Kidney glomerular epithelial cell (primary cell): ENCODE measurements around the gene HK1.
A peak's percentile ranks its signal among the peaks of the same experiment; 100 is the strongest.
"Not testable (repeated sequence)": the region's sequence is repeated elsewhere in the genome, so short reads cannot be mapped to it uniquely, and the experiment has no call there.

ENCODE experiments used
- DNase-seq: peaks from one replicate; lab custom pipeline; 2025; lab: John Stamatoyannopoulos, UW

Gene HK1

GRCh38 chr10:69278446-69278963 lies at the start of gene HK1:
TSS of gene HK1 (plus strand) at chr10:69278496.
- no peak for DNase-seq

- DNase-seq, result no peak
Observed at GRCh38 chr10:69229616-69229916, 48.7 kb upstream of the HK1 start.

DNA sequence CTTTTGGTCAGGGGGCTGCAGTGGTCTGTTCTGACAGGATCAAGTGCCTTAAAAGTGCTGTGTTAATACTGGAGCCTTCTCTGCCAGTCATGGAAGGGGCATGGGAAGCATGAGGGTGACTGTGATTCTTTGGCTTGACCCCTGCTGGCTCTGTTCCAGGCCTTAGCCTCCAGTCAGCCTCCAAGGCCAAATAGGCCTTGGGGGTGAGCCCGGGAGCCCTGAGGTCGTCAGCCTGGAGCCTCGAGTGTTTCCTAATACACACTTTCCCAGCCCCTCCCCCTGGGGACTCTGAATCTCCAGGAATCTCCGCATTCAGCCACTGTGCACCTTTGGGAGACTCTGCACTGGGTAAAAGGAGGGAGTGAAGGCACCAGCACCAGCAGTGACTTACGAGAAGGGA lies 48.2 kb upstream of the HK1 start:
- DNase-seq, result no peak

DNA sequence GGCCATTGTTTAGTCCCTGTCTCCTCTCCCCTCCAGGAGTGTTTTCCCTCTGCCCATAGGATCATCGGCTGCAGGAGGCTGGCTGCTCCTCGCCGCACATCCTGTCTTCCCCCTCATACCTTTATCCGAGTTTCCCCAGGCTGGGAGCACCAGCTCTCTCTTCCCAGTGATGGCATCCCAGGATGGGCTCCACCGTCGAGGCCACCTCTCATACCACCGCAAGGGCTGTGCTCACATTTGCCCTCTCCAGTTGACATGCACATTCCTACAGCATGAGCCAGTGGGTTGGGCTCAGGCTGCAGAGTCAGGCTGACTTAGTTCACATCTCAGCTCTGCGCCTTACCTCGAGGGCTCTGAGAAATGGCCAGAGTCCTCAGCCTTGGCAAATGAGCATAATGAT lies 46.0 kb upstream of the HK1 start:
- peak; percentile 11 for DNase-seq

- no peak for DNase-seq
Observed at GRCh38 chr10:69232736-69233480, 45.4 kb upstream of the HK1 start.

GRCh38 chr10:69234447-69234846 lies 43.8 kb upstream of the HK1 start:
- DNase-seq, result no peak

GRCh38 chr10:69237528-69238159 lies 40.7 kb upstream of the HK1 start:
- peak; percentile 76 for DNase-seq

DNA sequence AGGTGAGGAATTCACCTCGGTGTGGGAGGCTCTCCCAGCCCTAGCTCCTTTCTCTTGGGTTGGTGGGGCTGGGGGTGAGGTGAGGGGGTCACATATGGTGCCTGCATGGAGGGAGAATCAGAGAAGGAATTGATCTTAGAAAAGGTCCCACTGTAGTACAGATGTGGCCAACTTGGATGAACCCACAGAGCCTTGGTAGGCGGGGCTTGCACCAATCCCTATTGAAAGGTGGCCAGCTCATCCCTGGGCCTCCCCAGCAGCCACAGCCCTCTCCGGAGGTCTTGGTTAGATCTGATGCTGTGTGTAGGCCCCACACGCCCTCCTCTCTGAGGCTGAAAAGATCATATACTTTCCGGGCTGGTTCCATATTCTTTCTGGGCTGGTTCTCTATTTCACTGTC lies 39.2 kb upstream of the HK1 start:
- no peak for DNase-seq

DNA sequence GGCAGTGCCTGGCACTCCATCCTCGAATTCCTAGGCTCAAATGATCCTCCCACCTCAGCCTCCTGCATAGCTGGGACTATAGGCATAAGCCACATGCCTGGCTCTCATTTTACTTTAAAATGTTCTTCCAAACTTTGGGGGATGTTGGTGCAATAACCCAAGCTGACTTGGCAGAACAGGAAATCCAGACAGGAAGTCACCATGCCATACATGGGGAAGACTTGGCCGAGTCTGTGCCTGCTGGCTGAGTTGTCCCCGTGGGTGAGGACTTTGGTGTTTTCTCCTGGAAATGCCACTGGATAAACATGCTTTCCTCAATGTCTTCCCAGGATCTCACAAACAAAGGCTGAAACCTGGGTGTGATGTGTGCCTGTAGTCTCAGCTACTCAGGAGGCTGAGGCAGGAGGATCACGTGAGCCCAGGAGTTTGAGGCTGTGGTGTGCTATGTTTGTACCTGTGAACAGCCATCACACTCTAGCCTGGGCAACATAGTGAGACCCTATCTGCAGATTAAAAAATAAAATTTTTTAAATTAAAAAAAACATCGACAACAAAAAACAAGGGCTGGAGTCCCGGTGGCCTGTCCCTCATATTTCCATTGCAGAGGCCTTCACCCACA lies 38.4 kb upstream of the HK1 start:
- DNase-seq, result no peak

DNA sequence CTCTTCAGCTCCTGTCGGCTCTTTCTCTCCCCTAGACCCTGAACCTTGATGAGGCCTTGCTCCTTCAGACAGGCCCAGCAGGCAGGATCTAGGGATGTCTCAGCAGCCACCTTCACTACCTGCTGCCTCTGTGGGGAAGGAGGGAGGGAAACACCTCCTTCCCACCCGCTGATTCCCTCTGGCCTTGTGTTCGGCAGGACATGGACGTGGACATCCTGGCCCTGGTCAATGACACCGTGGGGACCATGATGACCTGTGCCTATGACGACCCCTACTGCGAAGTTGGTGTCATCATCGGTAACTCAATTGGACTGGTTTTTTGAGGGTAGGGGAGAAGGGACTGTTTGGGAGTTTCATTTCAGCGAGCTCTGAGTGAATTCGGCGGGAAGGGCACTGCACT lies 37.8 kb upstream of the HK1 start:
- DNase-seq, result no peak

- DNase-seq, result no peak
Observed at GRCh38 chr10:69241575-69241974, 36.7 kb upstream of the HK1 start.

GRCh38 chr10:69242040-69242851 lies 36.0 kb upstream of the HK1 start:
- no peak for DNase-seq

DNA sequence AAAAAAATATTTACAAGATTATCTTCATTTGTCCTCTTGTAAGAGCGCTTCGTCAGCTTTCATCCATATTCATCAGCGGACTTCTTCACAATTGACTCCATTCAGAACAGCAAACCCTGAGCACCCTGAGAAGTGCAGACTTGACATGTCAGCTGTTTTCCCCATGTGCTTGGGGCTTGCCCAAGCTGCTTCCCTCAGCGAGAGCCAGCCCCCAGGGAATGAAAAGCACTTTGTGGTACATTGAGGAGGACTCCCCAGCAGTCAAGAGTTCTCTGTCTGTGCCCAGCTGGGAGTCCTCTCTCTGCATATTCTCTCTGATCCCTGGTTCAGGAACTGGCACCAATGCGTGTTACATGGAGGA lies 35.5 kb upstream of the HK1 start:
- DNase-seq, result no peak

DNA sequence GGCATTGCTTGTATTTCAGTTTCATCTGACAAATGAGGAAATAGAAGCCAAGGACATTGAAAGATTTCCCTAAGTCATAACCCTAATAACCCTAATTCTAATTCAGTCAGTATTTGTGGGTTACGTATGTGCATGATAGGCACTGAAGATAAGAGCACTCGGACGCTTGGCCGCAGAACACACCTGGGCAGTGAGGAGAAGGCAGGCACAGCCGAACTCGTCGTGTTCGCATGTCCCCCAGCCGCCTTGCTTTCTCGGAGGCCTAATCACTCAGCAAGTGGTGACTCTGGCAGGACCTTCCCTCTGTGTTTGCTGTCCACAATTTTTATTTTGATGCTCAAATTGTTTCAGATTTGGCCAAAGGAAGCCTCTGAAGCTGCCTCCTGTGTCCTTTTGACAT lies 34.5 kb upstream of the HK1 start:
- DNase-seq, result no peak

GRCh38 chr10:69246036-69246435 lies 32.3 kb upstream of the HK1 start:
- no peak for DNase-seq

GRCh38 chr10:69246581-69247312 lies 31.5 kb upstream of the HK1 start:
- no peak for DNase-seq

DNA sequence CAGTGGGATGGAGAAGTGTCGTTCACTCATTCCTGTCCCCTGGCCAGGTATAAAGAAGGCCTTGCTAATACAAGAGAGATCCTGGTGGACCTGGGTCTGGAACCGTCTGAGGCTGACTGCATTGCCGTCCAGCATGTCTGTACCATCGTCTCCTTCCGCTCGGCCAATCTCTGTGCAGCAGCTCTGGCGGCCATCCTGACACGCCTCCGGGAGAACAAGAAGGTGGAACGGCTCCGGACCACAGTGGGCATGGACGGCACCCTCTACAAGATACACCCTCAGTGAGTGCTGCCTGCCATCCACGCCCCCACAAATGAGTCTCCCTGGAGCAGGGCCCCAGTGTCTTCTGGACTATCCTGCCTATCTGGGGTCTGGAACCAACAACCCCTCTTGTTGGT lies 31.0 kb upstream of the HK1 start:
- DNase-seq, result no peak

- no peak for DNase-seq
Observed at GRCh38 chr10:69248117-69248730, 30.1 kb upstream of the HK1 start.

DNA sequence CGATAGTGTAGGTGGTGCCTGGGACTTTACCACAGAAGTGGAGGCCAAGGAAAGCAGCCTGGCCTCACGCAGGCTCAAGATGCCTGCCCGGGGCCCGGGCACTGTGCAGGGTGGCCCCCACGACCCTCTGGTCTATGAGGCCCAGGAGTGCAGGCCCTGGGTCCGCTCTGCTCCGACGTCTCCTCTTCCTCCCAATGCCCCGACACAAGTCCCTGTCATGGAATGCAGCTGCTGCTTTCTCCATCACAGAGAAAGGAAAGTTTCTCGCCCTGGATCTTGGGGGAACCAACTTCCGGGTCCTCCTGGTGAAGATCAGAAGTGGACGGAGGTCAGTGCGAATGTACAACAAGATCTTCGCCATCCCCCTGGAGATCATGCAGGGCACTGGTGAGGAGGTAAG lies 28.3 kb upstream of the HK1 start:
- no peak for DNase-seq

- DNase-seq, result not testable (repeated sequence)
Observed at GRCh38 chr10:69251417-69251816, 26.9 kb upstream of the HK1 start.

DNA sequence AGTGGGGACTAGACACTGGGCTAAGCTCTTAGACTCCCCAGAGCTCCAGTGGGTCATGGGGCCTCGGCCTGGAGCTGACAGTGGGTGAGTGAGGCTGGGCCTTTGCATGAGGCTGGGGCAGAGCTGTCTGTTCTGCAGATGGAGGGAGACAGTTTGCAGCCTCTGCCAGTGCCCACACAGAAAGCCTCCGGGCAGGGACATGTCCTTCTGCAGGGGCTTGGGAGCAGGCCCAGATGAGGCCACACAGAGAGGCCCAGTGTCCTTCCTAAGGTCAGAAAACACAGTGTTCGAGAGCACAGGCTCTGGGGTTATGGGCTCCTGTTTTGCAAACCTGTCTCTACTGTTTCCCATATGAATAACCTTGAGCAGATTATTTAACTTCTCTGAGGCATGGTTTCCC lies 25.1 kb upstream of the HK1 start:
- DNase-seq, result no peak

- no peak for DNase-seq
Observed at GRCh38 chr10:69254877-69255276, 23.4 kb upstream of the HK1 start.
